HEK293 (cell line): ENCODE results near the gene ANKRD60.

Experiments
- CTCF ChIA-PET: fragments of 350-600 bp; formaldehyde crosslinking; extraction: SDS; loops from one replicate; lab custom pipeline; 2021; ENCODE audit warnings: antibody characterized with exemption; lab: Yijun Ruan, JAX
- POLR2A ChIA-PET: fragments of 300-600 bp; formaldehyde crosslinking; extraction: SDS; loops from one replicate; lab custom pipeline; 2020; ENCODE audit warnings: antibody characterized with exemption, inconsistent platforms; lab: Yijun Ruan, JAX
- H3K27ac ChIP-seq: fragments of 200-500 bp; sonication (Bioruptor generic); 2 replicates; pipeline ENCODE4 v1.5.1; 2014; ENCODE audit warnings: low read depth, low read length, control low read depth, inconsistent platforms; ENCODE audit errors: extremely low read depth
- H3K36me3 ChIP-seq, 2 experiments: fragments of 200-500 bp in 1 of 2; sonication (Bioruptor generic) in 1 of 2; 1 replicate in 1 of 2; 2 replicates in 1 of 2; pipeline ENCODE4 v1.5.1; 2014 to 2017; ENCODE audit warnings: inconsistent platforms in 2 of 2, low read length in 2 of 2; ENCODE audit not compliant: control insufficient read depth in 2 of 2, insufficient read depth in 1 of 2
- H3K4me1 ChIP-seq: fragments of 200-500 bp; sonication (Bioruptor generic); 2 replicates; pipeline ENCODE4 v1.5.1; 2014; ENCODE audit warnings: mild to moderate bottlenecking, low read length, inconsistent platforms; ENCODE audit not compliant: control insufficient read depth, insufficient read depth
- H3K4me3 ChIP-seq: 2 replicates; pipeline ENCODE4 v1.5.1; 2011; ENCODE audit warnings: low read depth, mild to moderate bottlenecking, control low read depth, low read length, moderate library complexity
- H3K9me3 ChIP-seq: fragments of 200-500 bp; sonication (Bioruptor generic); 2 replicates; pipeline ENCODE4 v1.5.1; 2014; ENCODE audit warnings: low read depth, low read length, inconsistent platforms; ENCODE audit not compliant: control insufficient read depth, insufficient read depth
- GLIS2 ChIP-seq: fragments of 450-650 bp; formaldehyde crosslinking; IDR thresholded peaks from 2 replicates; pipeline ENCODE4 v1.5.1; 2016; ENCODE audit warnings: missing biosample characterization, missing genetic modification characterization
- IKZF3 ChIP-seq: fragments of 450-650 bp; IDR thresholded peaks from 2 replicates; pipeline ENCODE4 v1.5.0; 2018; ENCODE audit warnings: missing biosample characterization, mild to moderate bottlenecking, missing genetic modification characterization, moderate library complexity
- KLF9 ChIP-seq: fragments of 450-650 bp; formaldehyde crosslinking; IDR thresholded peaks from 2 replicates; pipeline ENCODE4 v1.5.1; 2016; ENCODE audit warnings: missing biosample characterization, missing genetic modification characterization, low read depth
- SCRT2 ChIP-seq: fragments of 450-650 bp; formaldehyde crosslinking; IDR thresholded peaks from 2 replicates; pipeline ENCODE4 v1.5.1; 2016; ENCODE audit warnings: missing biosample characterization, missing genetic modification characterization
- SETDB1 ChIP-seq: IDR thresholded peaks from one replicate; pipeline ENCODE4 v1.6.1; 2017; ENCODE audit warnings: mild to moderate bottlenecking, low read length, moderate library complexity, mixed read lengths; ENCODE audit not compliant: insufficient read length
- SP7 ChIP-seq: fragments of 450-650 bp; formaldehyde crosslinking; IDR thresholded peaks from 2 replicates; pipeline ENCODE4 v1.5.1; 2016; ENCODE audit warnings: missing biosample characterization, missing genetic modification characterization
- ZBTB21 ChIP-seq: fragments of 450-650 bp; formaldehyde crosslinking; IDR thresholded peaks from 2 replicates; pipeline ENCODE4 v1.5.1; 2017; ENCODE audit warnings: missing biosample characterization, missing genetic modification characterization
- ZBTB48 ChIP-seq: fragments of 450-650 bp; formaldehyde crosslinking; IDR thresholded peaks from 2 replicates; pipeline ENCODE4 v1.5.1; 2016; ENCODE audit warnings: missing biosample characterization, missing genetic modification characterization
- ZBTB6 ChIP-seq: fragments of 450-650 bp; formaldehyde crosslinking; IDR thresholded peaks from 2 replicates; pipeline ENCODE4 v1.5.1; 2017; ENCODE audit warnings: missing biosample characterization, missing genetic modification characterization
- ZFHX2 ChIP-seq: fragments of 450-650 bp; formaldehyde crosslinking; conservative IDR thresholded peaks from 2 replicates; pipeline ENCODE4 v1.5.1; 2016; ENCODE audit warnings: missing biosample characterization, missing genetic modification characterization
- ZFP41 ChIP-seq: fragments of 450-650 bp; formaldehyde crosslinking; IDR thresholded peaks from 2 replicates; pipeline ENCODE4 v1.5.1; 2016; ENCODE audit warnings: missing biosample characterization, missing genetic modification characterization, borderline replicate concordance
- ZFP69B ChIP-seq: fragments of 450-650 bp; formaldehyde crosslinking; IDR thresholded peaks from 2 replicates; pipeline ENCODE4 v1.5.1; 2016; ENCODE audit warnings: missing biosample characterization, missing genetic modification characterization
- ZNF184 ChIP-seq: fragments of 450-650 bp; IDR thresholded peaks from 2 replicates; pipeline ENCODE4 v1.5.1; 2018; ENCODE audit warnings: missing biosample characterization, mild to moderate bottlenecking, missing genetic modification characterization
- ZNF24 ChIP-seq: fragments of 450-650 bp; formaldehyde crosslinking; IDR thresholded peaks from 2 replicates; pipeline ENCODE4 v1.5.1; 2016; ENCODE audit warnings: missing biosample characterization, missing genetic modification characterization
- ZNF335 ChIP-seq: fragments of 450-650 bp; formaldehyde crosslinking; conservative IDR thresholded peaks from 2 replicates; pipeline ENCODE4 v1.5.1; 2016; ENCODE audit warnings: missing biosample characterization, missing genetic modification characterization
- ZNF362 ChIP-seq: fragments of 450-650 bp; formaldehyde crosslinking; IDR thresholded peaks from 2 replicates; pipeline ENCODE4 v1.5.1; 2016; ENCODE audit warnings: missing biosample characterization, missing genetic modification characterization
- ZNF366 ChIP-seq: fragments of 450-650 bp; formaldehyde crosslinking; conservative IDR thresholded peaks from 2 replicates; pipeline ENCODE4 v1.5.1; 2016; ENCODE audit warnings: missing biosample characterization, missing genetic modification characterization
- ZNF37A ChIP-seq: fragments of 450-650 bp; IDR thresholded peaks from 2 replicates; pipeline ENCODE4 v1.5.1; 2018; ENCODE audit warnings: missing biosample characterization, missing genetic modification characterization
- ZNF426 ChIP-seq: fragments of 450-650 bp; formaldehyde crosslinking; IDR thresholded peaks from 2 replicates; pipeline ENCODE4 v1.5.1; 2017; ENCODE audit warnings: missing biosample characterization, missing genetic modification characterization, mild to moderate bottlenecking, inconsistent platforms, moderate library complexity
- ZNF558 ChIP-seq: fragments of 450-650 bp; formaldehyde crosslinking; IDR thresholded peaks from 2 replicates; pipeline ENCODE4 v1.5.1; 2016; ENCODE audit warnings: missing biosample characterization, missing genetic modification characterization
- ZNF560 ChIP-seq: fragments of 450-650 bp; formaldehyde crosslinking; IDR thresholded peaks from 2 replicates; pipeline ENCODE4 v1.5.1; 2017; ENCODE audit warnings: missing biosample characterization, missing genetic modification characterization, borderline replicate concordance
- ZNF600 ChIP-seq: fragments of 450-650 bp; formaldehyde crosslinking; IDR thresholded peaks from 2 replicates; pipeline ENCODE4 v1.5.1; 2016; ENCODE audit warnings: missing biosample characterization, missing genetic modification characterization
- ZNF629 ChIP-seq: fragments of 450-650 bp; formaldehyde crosslinking; IDR thresholded peaks from 2 replicates; pipeline ENCODE4 v1.5.1; 2017; ENCODE audit warnings: missing biosample characterization, missing genetic modification characterization
- ZNF639 ChIP-seq: fragments of 450-650 bp; formaldehyde crosslinking; IDR thresholded peaks from 2 replicates; pipeline ENCODE4 v1.5.1; 2016; ENCODE audit warnings: missing biosample characterization, missing genetic modification characterization
- ZNF791 ChIP-seq: fragments of 450-650 bp; formaldehyde crosslinking; IDR thresholded peaks from 2 replicates; pipeline ENCODE4 v1.5.1; 2016; ENCODE audit warnings: missing biosample characterization, missing genetic modification characterization
- ZSCAN23 ChIP-seq: fragments of 450-650 bp; formaldehyde crosslinking; IDR thresholded peaks from 2 replicates; pipeline ENCODE4 v1.5.1; 2016; ENCODE audit warnings: missing biosample characterization, missing genetic modification characterization
- ZSCAN5A ChIP-seq: fragments of 450-650 bp; formaldehyde crosslinking; IDR thresholded peaks from 2 replicates; pipeline ENCODE4 v1.5.1; 2016; ENCODE audit warnings: missing biosample characterization, missing genetic modification characterization

ANKRD60 gene

GRCh38 chr20:58251979-58252591 is 23.6 kb upstream of the ANKRD60 start:
- Histone ChIP-seq H3K4me3 (no peak overlapping the region), H3K9me3 (no peaks in the 10 kb centered on the region), H3K27ac (no peak overlapping the region), H3K36me3 (peaks cover 0 to 16% of the 10 kb centered on the region in 2 experiments; a peak in 1 of 3 replicates), H3K4me1 (no peaks in the 10 kb centered on the region)
- TF ChIP-seq ZBTB6 (tag by site-specific recombination) (no peak), ZNF184 (tag by site-specific recombination) (peak; percentile 62; the same call in 1 of the 2 replicates), ZNF37A (tag by site-specific recombination) (no peak), ZNF426 (tag by site-specific recombination) (no peak), ZNF600 (tag by site-specific recombination) (0 out of 2 replicates have a peak, but pooled peaks have one; percentile 49), KLF9 (tag by site-specific recombination) (no peak), ZNF362 (peak; percentile 91), ZNF629 (tag by site-specific recombination) (peak; percentile 88), ZSCAN5A (no peak), ZBTB21 (tag by site-specific recombination) (0 out of 2 replicates have a peak, but pooled peaks have one; percentile 57), ZSCAN23 (tag by site-specific recombination) (no peak), SETDB1 (peak; percentile 65), SCRT2 (tag by site-specific recombination) (peak; percentile 90), ZNF791 (tag by site-specific recombination) (no peak), ZNF558 (0 out of 2 replicates have a peak, but pooled peaks have one; percentile 23), ZBTB48 (no peak), IKZF3 (tag by site-specific recombination) (no peak), ZFP69B (tag by site-specific recombination) (peak; percentile 20; the same call in 1 of the 2 replicates), ZNF24 (tag by site-specific recombination) (0 out of 2 replicates have a peak, but pooled peaks have one; percentile 41), ZNF335 (tag by site-specific recombination) (peak; percentile 37), ZFHX2 (tag by site-specific recombination) (no peak), GLIS2 (no peak), ZNF366 (tag by site-specific recombination) (no peak), ZNF639 (tag by site-specific recombination) (peak; percentile 76; the same call in 1 of the 2 replicates), ZFP41 (tag by site-specific recombination) (no peak), SP7 (tag by site-specific recombination) (peak; percentile 65), ZNF560 (tag by site-specific recombination) (no peak)
- ChIA-PET CTCF (interaction anchor here (1.0 kb wide), 1 partner anchor 18 kb away, joined by 3 read pairs; no protein-coding TSS in a partner anchor), POLR2A (no interaction called here)
